ENCODE measurements around the gene TPPP2. TPM values are rescaled to one million over a fixed set of nuclear protein-coding genes. Genes with fewer than 3 reads are reported as not detected.
A peak's percentile ranks its signal among the peaks of the same experiment; 100 is the strongest.

TPPP2 gene
- total and polyA plus RNA-seq, 9 of the 15 experiments (the other 6 are each of a cell fraction or from before 2014, with no cell fraction given) = 0.18 TPM; not detected in 8

- TF ChIP-seq SPI1 (IDR thresholded peaks at IDR 0.05; ENCODE audit: borderline replicate concordance, low read depth, low read length) (no peak), SP2 (IDR thresholded peaks at IDR 0.05; ENCODE audit: extremely low read depth, low read depth, low read length, poor library complexity, severe bottlenecking) (no peak), SMAD1 (IDR thresholded peaks at IDR 0.05; ENCODE audit: low read depth, low read length, partially characterized antibody) (no peak), PRMT5 (CRISPR knock-in tag; IDR thresholded peaks at IDR 0.05) (no peak), LEF1 (IDR thresholded peaks at IDR 0.05) (no peak), OTX1 (CRISPR knock-in tag; IDR thresholded peaks at IDR 0.05) (no peak), MXI1 (IDR thresholded peaks at IDR 0.05; ENCODE audit: low read depth, low read length) (no peak), ETV1 (tag; conservative IDR thresholded peaks at IDR 0.05; ENCODE audit: low read depth) (peak; percentile 67; the same call in 1 of the 2 replicates), TAF9B (IDR thresholded peaks at IDR 0.05; ENCODE audit: partially characterized antibody) (peak; percentile 51), ZNF717 (CRISPR knock-in tag; IDR thresholded peaks at IDR 0.05) (no peak), USF1 (CRISPR knock-in tag; IDR thresholded peaks at IDR 0.05) (no peak), KDM1A (IDR thresholded peaks at IDR 0.05) (no peak), HDAC1 (IDR thresholded peaks at IDR 0.05) (0 out of 4 replicates have a peak, but pooled peaks of 1 of the 2 experiments have one; percentile 37), ZNF280A (IDR thresholded peaks at IDR 0.05; ENCODE audit: low read depth, partially characterized antibody) (no peak), SLC30A9 (CRISPR knock-in tag; IDR thresholded peaks at IDR 0.05) (no peak), ZNF766 (CRISPR knock-in tag; conservative IDR thresholded peaks at IDR 0.05) (no peak), ZNF518B (CRISPR knock-in tag; IDR thresholded peaks at IDR 0.05) (no peak)
- TF ChIP-seq, protein P1, sequence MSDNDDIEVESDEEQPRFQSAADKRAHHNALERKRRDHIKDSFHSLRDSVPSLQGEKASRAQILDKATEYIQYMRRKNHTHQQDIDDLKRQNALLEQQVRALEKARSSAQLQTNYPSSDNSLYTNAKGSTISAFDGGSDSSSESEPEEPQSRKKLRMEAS (CRISPR knock-in tag; IDR thresholded peaks at IDR 0.05) = peak; percentile 60; the same call in 1 of the 2 replicates
- TF ChIP-seq, protein P2, sequence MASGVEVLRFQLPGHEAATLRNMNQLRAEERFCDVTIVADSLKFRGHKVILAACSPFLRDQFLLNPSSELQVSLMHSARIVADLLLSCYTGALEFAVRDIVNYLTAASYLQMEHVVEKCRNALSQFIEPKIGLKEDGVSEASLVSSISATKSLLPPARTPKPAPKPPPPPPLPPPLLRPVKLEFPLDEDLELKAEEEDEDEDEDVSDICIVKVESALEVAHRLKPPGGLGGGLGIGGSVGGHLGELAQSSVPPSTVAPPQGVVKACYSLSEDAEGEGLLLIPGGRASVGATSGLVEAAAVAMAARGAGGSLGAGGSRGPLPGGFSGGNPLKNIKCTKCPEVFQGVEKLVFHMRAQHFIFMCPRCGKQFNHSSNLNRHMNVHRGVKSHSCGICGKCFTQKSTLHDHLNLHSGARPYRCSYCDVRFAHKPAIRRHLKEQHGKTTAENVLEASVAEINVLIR (CRISPR knock-in tag; IDR thresholded peaks at IDR 0.05) = no peak
These were observed 40.0 kb upstream of the TPPP2 start, which contains the start of gene METTL17 (continued) for GRCh38 chr14:20989787-20990600.

Measured in K562 (cell line).